ENCODE measurements around the gene KASH5. TPM values are rescaled to one million over a fixed set of nuclear protein-coding genes. Genes with fewer than 3 reads are reported as not detected.

KASH5 gene
- polyA plus RNA-seq, 3 donors, result 0.14 to 0.57 (median 0.45) TPM

- no peak for DNase-seq (ENCODE audit: extremely low read depth in 1 of 11, low read depth in 9 of 11, low spot score in 4 of 11)
Observed at GRCh38 chr19:49430172-49430677, 42.2 kb downstream of the KASH5 start.

GRCh38 chr19:49430678-49431329 is 42.8 kb downstream of the KASH5 start:
- no peak for DNase-seq (ENCODE audit: extremely low read depth in 1 of 11, low read depth in 9 of 11, low spot score in 4 of 11)

DNA sequence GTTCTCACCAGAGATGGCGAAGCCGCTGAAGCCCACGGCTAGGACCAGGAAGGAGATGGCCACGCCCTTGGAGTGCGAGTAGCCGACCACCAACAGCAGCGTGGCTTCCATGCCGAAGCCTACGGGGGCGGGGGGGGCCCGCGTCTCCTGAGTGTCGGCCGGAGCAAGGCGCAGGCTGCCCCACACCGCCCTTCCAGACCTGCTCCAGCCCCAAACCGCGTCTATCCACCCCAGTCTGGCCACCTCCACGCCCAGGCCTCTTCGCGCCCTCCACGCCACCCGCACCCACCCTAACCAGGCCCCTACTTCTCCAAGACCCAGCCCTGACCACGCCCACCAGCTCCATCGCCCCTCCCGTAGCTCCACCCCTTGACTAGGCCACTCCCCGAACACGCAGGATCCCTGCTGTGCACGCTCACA is 43.3 kb downstream of the KASH5 start:
- no peak for DNase-seq (ENCODE audit: extremely low read depth in 1 of 11, low read depth in 9 of 11, low spot score in 4 of 11)

- DNase-seq (ENCODE audit: extremely low read depth in 1 of 11, low read depth in 9 of 11, low spot score in 4 of 11), result no peak
Observed at GRCh38 chr19:49432141-49433073, 44.4 kb downstream of the KASH5 start.

DNA sequence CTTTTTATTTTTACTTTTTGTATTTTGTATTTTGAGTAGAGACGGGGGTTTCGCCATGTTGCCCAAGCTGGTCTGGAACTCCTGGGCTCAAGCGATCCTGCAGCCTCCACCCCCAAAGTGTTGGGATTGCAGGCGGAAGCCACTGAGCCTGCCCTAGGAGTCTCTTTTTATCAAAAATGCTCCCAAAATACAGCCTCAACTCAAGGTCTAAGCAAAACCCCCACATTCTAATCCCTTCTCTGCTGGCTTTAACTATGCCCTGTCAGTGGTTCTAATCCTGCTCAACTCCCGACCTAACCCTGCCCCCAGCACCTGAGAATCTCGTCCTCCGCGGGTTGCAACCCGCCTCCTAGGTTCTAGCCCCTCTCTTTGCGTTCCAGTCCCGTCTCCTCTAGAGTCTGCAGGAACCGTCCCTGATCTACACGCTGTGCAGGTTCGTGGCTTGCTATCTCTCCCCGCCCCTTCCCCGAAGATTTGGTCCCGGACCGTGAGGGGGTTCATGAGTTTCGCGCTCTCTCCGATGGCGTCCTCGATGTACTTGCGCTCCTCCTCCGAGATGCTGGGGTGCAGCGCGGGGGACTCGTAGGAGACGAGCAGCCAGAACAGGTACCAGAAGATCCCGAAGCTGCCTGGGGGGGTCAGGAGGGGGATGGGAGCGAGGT is 45.3 kb downstream of the KASH5 start:
- no peak for DNase-seq (ENCODE audit: extremely low read depth in 1 of 11, low read depth in 9 of 11, low spot score in 4 of 11)

GRCh38 chr19:49434907-49435583 is 47.0 kb downstream of the KASH5 start:
- DNase-seq (ENCODE audit: extremely low read depth in 1 of 11, low read depth in 9 of 11, low spot score in 4 of 11), result no peak

DNA sequence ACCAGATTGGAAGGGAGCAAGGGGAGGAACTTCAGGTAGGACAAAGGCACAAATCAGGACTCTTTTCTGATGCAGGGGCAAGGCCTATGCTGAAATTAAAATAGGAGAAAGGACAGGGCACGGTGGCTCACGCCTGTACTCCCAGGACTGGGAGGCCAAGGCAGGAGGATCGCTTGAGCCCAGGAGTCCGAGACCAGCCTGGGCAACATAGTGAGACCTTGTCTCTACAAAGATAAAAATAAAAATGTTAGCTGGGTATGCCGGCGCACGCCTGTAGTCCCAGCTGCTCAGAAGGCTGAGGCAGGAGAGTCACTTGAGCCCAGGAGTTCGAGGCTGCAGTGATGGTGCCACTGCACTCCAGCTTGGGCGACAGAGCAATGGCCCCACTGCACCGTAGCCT is 47.6 kb downstream of the KASH5 start:
- DNase-seq (ENCODE audit: extremely low read depth in 1 of 11, low read depth in 9 of 11, low spot score in 4 of 11), result no peak

DNA sequence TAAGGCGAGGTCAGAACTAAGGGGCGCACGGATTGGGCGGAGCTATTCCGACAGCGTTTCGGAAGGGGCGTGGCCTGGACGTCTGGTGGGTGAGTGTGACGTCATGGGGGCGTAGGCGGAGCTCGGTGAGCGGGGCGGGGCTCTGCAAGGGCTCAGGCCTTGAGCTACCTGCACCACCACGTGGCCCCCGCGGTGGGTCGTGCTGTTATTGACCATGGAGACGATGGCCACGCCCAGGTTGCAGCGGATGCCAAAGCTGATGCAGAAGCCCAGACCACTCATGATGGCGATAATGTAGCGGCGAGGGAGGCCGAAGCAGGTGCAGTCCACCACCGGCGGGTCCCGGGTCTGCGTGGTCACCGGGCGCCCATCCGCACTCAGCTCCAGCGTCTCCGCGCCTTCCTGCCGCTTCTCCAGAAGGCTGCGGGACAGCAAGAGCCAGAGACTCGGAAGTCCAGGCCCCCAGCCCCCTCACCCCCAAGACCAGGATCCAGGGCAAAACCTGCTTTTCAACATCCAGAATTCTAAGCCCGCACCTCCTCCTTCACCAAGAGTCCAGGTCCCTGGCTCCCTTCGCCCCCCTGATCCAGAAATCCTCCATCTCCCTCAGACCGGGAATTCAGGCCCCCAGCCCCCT is 48.5 kb downstream of the KASH5 start:
- no peak for DNase-seq (ENCODE audit: extremely low read depth in 1 of 11, low read depth in 9 of 11, low spot score in 4 of 11)

- DNase-seq (ENCODE audit: extremely low read depth in 1 of 11, low read depth in 9 of 11, low spot score in 4 of 11), result no peak
Observed at GRCh38 chr19:49437231-49437630, 49.2 kb downstream of the KASH5 start.

DNA sequence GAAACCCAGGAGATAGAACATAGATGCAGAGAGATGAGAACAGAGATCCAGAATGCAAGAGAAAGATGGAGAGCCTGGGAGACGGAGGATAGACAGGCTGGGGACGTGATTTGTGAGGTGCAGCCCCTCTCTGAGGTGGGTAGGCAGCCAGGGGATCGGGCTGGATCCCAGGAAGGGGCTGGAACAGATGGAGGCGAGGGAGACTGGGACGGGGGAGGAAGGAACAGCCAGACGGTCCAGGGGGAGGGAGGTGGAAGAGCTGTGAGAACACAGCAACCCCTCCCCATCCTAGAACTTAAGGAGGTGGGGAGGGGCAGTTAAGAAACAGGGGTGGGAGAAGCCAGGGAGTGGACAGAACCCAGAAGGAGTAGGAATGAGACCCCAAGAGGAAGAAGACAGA is 50.2 kb downstream of the KASH5 start:
- no peak for DNase-seq (ENCODE audit: extremely low read depth in 1 of 11, low read depth in 9 of 11, low spot score in 4 of 11)

- no peak for DNase-seq (ENCODE audit: extremely low read depth in 1 of 11, low read depth in 9 of 11, low spot score in 4 of 11)
Observed at GRCh38 chr19:49439836-49440235, 51.8 kb downstream of the KASH5 start.

DNA sequence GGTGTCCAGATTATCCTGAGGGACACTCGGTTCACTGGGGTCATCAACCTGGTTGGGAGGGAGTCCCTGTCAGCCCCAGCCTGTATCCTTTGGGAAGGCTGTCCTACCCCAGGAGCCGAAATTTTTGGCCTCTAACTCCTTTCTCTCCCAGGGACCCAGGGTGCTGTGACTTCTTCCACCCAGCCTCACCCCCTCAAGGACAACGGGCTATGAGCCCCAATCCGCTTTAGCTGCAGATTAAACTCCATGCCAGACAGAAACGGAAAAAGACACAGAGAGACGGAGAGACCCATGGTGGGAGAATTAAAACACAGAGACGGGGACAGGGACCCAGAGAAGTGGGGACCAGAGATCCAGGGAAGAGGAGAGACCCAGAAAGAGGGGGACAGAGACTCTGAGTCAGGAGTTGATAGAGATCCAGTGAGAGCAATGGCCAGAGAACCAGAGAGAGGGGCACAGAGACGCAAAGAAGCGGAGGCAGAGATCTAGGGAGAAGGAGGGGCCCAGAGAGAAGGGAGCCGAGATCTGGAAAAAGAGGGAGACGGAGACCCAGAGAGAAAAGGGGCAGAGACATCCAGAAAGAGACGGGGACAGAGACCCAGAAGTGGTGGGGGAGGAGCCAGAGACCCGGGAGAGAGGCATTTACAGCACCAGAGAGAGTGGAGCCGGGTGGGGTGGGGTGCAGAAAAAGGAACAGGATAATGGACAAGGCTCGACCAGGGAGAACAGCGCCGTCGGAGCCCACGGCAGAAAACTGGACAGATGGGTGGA is 52.6 kb downstream of the KASH5 start:
- no peak for DNase-seq (ENCODE audit: extremely low read depth in 1 of 11, low read depth in 9 of 11, low spot score in 4 of 11)

- no peak for DNase-seq (ENCODE audit: extremely low read depth in 1 of 11, low read depth in 9 of 11, low spot score in 4 of 11)
Observed at GRCh38 chr19:49441210-49441959, 53.3 kb downstream of the KASH5 start, which contains the start of gene SLC17A7. Gene SLC17A7 (minus strand): TSS chr19:49441527. CDS start chr19:49441379, 148 bp downstream.

DNA sequence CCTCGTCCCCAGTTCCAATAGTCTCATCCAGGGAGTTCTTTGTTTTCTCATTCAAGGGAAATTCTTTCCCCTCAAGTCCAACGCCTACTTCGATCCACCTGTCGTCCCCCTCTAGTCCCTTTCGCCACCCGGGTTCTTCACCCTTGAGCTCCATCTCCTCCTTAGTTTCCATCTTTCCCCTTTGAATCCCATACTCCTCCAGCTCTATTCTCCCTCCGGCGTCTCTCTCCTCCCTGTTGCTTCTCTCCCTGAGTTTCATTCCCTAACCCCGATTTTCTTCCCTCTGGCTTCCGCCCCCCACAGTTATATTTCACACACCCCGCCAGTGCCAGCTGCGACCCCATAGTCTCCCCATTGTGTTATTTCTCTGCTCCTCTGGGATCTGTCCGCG is 53.9 kb downstream of the KASH5 start:
- no peak for DNase-seq (ENCODE audit: extremely low read depth in 1 of 11, low read depth in 9 of 11, low spot score in 4 of 11)

DNA sequence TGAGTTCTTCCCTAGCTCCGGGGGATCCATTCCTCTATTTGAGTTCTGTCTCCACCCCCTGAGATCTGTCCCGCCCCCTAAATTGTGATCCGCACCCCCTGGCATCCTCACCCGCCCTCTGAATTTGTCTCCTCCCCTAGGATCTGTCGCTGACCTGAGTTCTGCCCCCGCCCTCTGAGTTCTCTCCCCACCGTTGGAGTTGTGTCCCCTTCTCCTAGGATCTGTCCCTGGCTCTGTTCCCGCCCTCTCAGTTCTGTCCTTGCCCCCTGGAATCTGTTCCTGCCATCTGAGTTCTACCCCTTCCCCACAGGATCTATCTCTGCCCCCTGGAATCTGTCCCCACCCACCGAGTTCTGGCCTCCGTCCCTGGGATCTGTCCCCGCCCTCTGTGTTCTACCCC is 54.3 kb downstream of the KASH5 start:
- DNase-seq (ENCODE audit: extremely low read depth in 1 of 11, low read depth in 9 of 11, low spot score in 4 of 11), result no peak

DNA sequence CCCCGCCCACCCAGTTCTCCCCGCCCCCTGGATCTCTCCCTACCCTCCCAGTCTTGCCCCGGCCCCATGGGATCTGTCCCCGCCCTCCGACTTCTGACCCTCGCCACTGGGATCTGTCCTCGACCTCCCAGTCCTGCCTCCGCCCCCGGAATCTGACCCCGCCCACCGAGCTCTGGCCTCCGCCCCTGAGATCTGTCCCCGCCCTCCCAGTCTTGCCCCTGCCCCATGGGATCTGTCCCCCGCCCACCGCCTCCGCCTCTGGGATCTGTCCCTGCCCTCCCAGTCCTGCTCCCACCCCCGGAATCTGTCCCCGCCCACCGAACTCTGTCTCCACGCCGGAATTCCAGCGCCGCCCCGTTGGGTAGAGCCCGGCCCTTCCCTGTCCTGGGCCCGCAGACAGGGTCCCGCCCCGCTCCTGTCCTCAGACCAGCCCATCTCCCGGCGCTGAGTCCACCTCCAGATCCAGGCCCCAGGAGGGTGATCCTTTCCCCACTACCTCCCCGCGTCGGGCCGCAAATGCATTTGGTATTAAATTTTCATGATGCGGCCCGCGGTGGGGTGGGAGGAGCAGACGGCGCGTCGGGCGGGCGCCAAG is 54.8 kb downstream of the KASH5 start:
- DNase-seq (ENCODE audit: extremely low read depth in 1 of 11, low read depth in 9 of 11, low spot score in 4 of 11), result peak in 7 of 11 donors; percentile 69 to 81 (median 77)
